Liver (tissue), 9 donors: ENCODE data around the gene TAF6. TPM values are rescaled to one million over a fixed set of nuclear protein-coding genes. Genes with fewer than 3 reads are reported as not detected.

Experiments used
- DNase-seq: peaks from one replicate; pipeline ENCODE4 v3.0.0-alpha.2; 2017; ENCODE audit warnings: low spot score
- H3K27ac ChIP-seq, 2 donors: one replicate each; pipeline ENCODE4 v1.7.0; 2013; ENCODE audit warnings: inconsistent platforms in 2 of 2, low read length in 2 of 2, control low read depth in 1 of 2, low read depth in 1 of 2, mild to moderate bottlenecking in 1 of 2
- H3K27me3 ChIP-seq, 4 donors: one replicate each; pipeline versions ENCODE4 v1.6.1 to v1.7.0; 2013; ENCODE audit warnings: low read length in 3 of 4, inconsistent platforms in 1 of 4, mild to moderate bottlenecking in 1 of 4, moderate library complexity in 1 of 4; ENCODE audit not compliant: control insufficient read depth in 4 of 4, insufficient read depth in 4 of 4
- H3K36me3 ChIP-seq, 4 donors: one replicate each; pipeline versions ENCODE4 v1.6.1 to v1.7.0; 2013; ENCODE audit warnings: low read length in 3 of 4, mild to moderate bottlenecking in 3 of 4, low read depth in 1 of 4, moderate library complexity in 1 of 4; ENCODE audit not compliant: control insufficient read depth in 4 of 4, insufficient read depth in 3 of 4
- H3K4me1 ChIP-seq, 4 donors: one replicate each; pipeline versions ENCODE4 v1.6.1 to v1.7.0; 2013; ENCODE audit warnings: low read length in 3 of 4, mild to moderate bottlenecking in 3 of 4, moderate library complexity in 1 of 4; ENCODE audit not compliant: control insufficient read depth in 4 of 4, insufficient read depth in 4 of 4
- H3K4me3 ChIP-seq, 3 donors: one replicate each; pipeline versions ENCODE4 v1.6.1 to v1.7.0; 2013; ENCODE audit warnings: low read length in 3 of 3, control low read depth in 1 of 3, low read depth in 1 of 3, mild to moderate bottlenecking in 1 of 3
- H3K9ac ChIP-seq, 2 donors: one replicate each; pipeline ENCODE4 v1.7.0; 2013; ENCODE audit warnings: low read length in 2 of 2, mild to moderate bottlenecking in 2 of 2, moderate library complexity in 2 of 2, control low read depth in 1 of 2, low read depth in 1 of 2
- H3K9me3 ChIP-seq, 4 donors: one replicate each; pipeline versions ENCODE4 v1.6.1 to v1.7.0; 2013; ENCODE audit warnings: low read length in 3 of 4; ENCODE audit not compliant: control insufficient read depth in 4 of 4
- ATF3 ChIP-seq: IDR thresholded peaks from 2 replicates; pipeline ENCODE4 v1.6.1; 2016; ENCODE audit warnings: antibody characterized with exemption
- EGR1 ChIP-seq, 2 donors: IDR thresholded peaks; 2 replicates each; pipeline ENCODE4 v1.6.1; 2016 to 2018; ENCODE audit warnings: antibody characterized with exemption in 2 of 2, low read depth in 2 of 2
- FOXA1 ChIP-seq: IDR thresholded peaks from 2 replicates; pipeline ENCODE4 v1.6.1; 2016; ENCODE audit warnings: antibody characterized with exemption
- FOXA2 ChIP-seq: IDR thresholded peaks from 2 replicates; pipeline ENCODE4 v1.6.1; 2016; ENCODE audit warnings: antibody characterized with exemption
- GABPA ChIP-seq, 2 donors: IDR thresholded peaks in 1 of 2; conservative IDR thresholded peaks in 1 of 2; 2 replicates each; pipeline ENCODE4 v1.6.1; 2016; ENCODE audit warnings: antibody characterized with exemption in 2 of 2, mild to moderate bottlenecking in 1 of 2, moderate library complexity in 1 of 2
- JUND ChIP-seq, 2 donors: IDR thresholded peaks; 2 replicates each; pipeline ENCODE4 v1.6.1; 2016; ENCODE audit warnings: antibody characterized with exemption in 2 of 2
- MAX ChIP-seq: IDR thresholded peaks from 2 replicates; pipeline ENCODE4 v1.6.1; 2016; ENCODE audit warnings: antibody characterized with exemption
- NR2F2 ChIP-seq: IDR thresholded peaks from 2 replicates; pipeline ENCODE4 v1.6.1; 2016; ENCODE audit warnings: antibody characterized with exemption
- RAD21 ChIP-seq, 2 donors: IDR thresholded peaks; 2 replicates each; pipeline ENCODE4 v1.6.1; 2016; ENCODE audit warnings: antibody characterized with exemption in 2 of 2, mild to moderate bottlenecking in 2 of 2
- REST ChIP-seq: IDR thresholded peaks from 2 replicates; pipeline ENCODE4 v1.6.1; 2016; ENCODE audit warnings: antibody characterized with exemption, mild to moderate bottlenecking
- RXRA ChIP-seq, 2 donors: IDR thresholded peaks; 2 replicates each; pipeline ENCODE4 v1.6.1; 2017 to 2018; ENCODE audit warnings: antibody characterized with exemption in 2 of 2, mild to moderate bottlenecking in 1 of 2
- SP1 ChIP-seq: IDR thresholded peaks from 2 replicates; pipeline ENCODE4 v1.6.1; 2018; ENCODE audit warnings: antibody characterized with exemption, mild to moderate bottlenecking
- TAF1 ChIP-seq: conservative IDR thresholded peaks from 2 replicates; pipeline ENCODE4 v1.6.1; 2016; ENCODE audit warnings: antibody characterized with exemption, mild to moderate bottlenecking
- YY1 ChIP-seq: IDR thresholded peaks from 2 replicates; pipeline ENCODE4 v1.6.1; 2016; ENCODE audit warnings: antibody characterized with exemption, mild to moderate bottlenecking
- WGBS: extraction: QIAGEN DNeasy Blood & Tissue Kit; methylation state at CpG from one replicate; pipeline ENCODE4 v1.1.7; 2013; 5-methylcytosine and 5-hydroxymethylcytosine counted together
- polyA plus RNA-seq, 2 donors: library from polyadenylated mRNA; stranded (reverse) in 1 of 2; unstranded in 1 of 2; fragments of 200-250 nt in 1 of 2; fragments of >200 nt in 1 of 2; fragmentation: Nextera tagmentation in 1 of 2; extraction: Ambion mirVana in 1 of 2; gene quantifications; one replicate each; pipeline versions ENCODE4 v1.2.1 to v1.2.3, GENCODE V29; 2013 to 2015
- total RNA-seq, 2 donors: library from RNA; depleted of rRNA; stranded (reverse); fragments of >200 nt; gene quantifications; one replicate each; pipeline ENCODE4 v1.2.3, GENCODE V29; 2014
- donor health status: healthy.
- donor health status: healthy.
- donor health status: healthy.
- donor health status: healthy.
- donor health status: healthy.

The TAF6 gene
- total and polyA plus RNA-seq, 4 donors = 8.9 to 17.9 (median 16.2) TPM

GRCh38 chr7:100065452-100066186, 53.5 kb downstream of the TAF6 start (continued):
- TF ChIP-seq NR2F2 (peak; percentile 95), FOXA2 (peak; percentile 87), JUND (IDR thresholded peaks at IDR 0.05) (peak; percentile 88 to 89), FOXA1 (peak; percentile 88), GABPA (IDR thresholded peaks at IDR 0.05 in 1 of 2, conservative IDR thresholded peaks at IDR 0.05 in 1 of 2) (peak in 1 of 2 donors; percentile 80), EGR1 (IDR thresholded peaks at IDR 0.05; ENCODE audit: low read depth in 2 of 2) (peak; percentile 67 to 85), TAF1 (peak; percentile 16)

- WGBS = 96% methylated on average over 9 of the region's 9 CpGs
- Histone ChIP-seq H3K36me3 (peaks cover 0 to 34% (median 20%) of the 10 kb centered on the region in 4 donors), H3K9ac (no peak overlapping the region), H3K4me1 (peaks cover 2 to 23% (median 14%) of the 10 kb centered on the region in 4 donors), H3K4me3 (no peak overlapping the region), H3K9me3 (no peaks in the 10 kb centered on the region), H3K27ac (no peak overlapping the region), H3K27me3 (no peaks in the 10 kb centered on the region)
- TF ChIP-seq RAD21 (IDR thresholded peaks at IDR 0.05) (no peak), NR2F2 (no peak), JUND (IDR thresholded peaks at IDR 0.05) (no peak), REST (no peak), MAX (no peak), GABPA (IDR thresholded peaks at IDR 0.05 in 1 of 2, conservative IDR thresholded peaks at IDR 0.05 in 1 of 2) (no peak), YY1 (no peak), FOXA1 (no peak), SP1 (no peak), FOXA2 (no peak), ATF3 (no peak), RXRA (IDR thresholded peaks at IDR 0.05) (no peak), TAF1 (no peak)
- peak; percentile 41 for DNase-seq
Measured at GRCh38 chr7:100064162-100064561, 55.0 kb downstream of the TAF6 start.

- 96% methylated on average over 4 of the region's 4 CpGs for WGBS
- Histone ChIP-seq H3K9me3 (no peaks in the 10 kb centered on the region), H3K27me3 (no peaks in the 10 kb centered on the region), H3K27ac (no peak overlapping the region), H3K36me3 (peaks cover 0 to 34% (median 25%) of the 10 kb centered on the region in 4 donors), H3K4me3 (no peak overlapping the region), H3K9ac (no peak overlapping the region), H3K4me1 (peaks cover 2 to 24% (median 14%) of the 10 kb centered on the region in 4 donors)
- no peak for DNase-seq
- TF ChIP-seq RAD21 (IDR thresholded peaks at IDR 0.05) (no peak), NR2F2 (no peak), RXRA (IDR thresholded peaks at IDR 0.05) (no peak), EGR1 (IDR thresholded peaks at IDR 0.05; ENCODE audit: low read depth in 2 of 2) (no peak), TAF1 (no peak), YY1 (no peak), GABPA (IDR thresholded peaks at IDR 0.05 in 1 of 2, conservative IDR thresholded peaks at IDR 0.05 in 1 of 2) (no peak)
Measured at GRCh38 chr7:100063376-100063775, 55.8 kb downstream of the TAF6 start.
